ENCODE data around the gene GNPDA2.

Gene GNPDA2

DNA sequence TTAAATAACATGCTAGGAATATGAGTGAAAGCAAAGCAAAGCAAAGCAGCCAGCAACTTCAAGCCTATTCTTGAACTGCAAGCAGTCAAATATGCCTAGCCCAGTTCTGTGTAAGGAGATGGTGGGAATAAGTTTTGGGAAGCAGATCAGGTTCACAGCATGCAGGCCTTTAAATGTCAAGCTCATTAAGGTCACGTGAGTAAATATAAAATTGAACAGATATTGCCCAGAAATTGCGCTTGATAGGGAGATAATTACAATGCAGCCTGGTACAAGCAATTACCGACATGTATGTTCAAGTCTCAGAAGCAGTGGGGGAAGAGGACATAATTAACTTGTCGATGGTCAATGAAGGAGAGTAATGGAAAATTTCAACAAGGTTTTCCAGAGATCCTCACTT is 6.0 kb downstream of the GNPDA2 start:
- Histone ChIP-seq H4K8ac (ENCODE audit: low read depth, low read length) (no peak overlapping the region), H2BK15ac (ENCODE audit: low read length) (no peak overlapping the region), H2BK120ac (ENCODE audit: low read depth, low read length) (no peak overlapping the region), H2BK12ac (ENCODE audit: low read length) (no peak overlapping the region), H2AK5ac (ENCODE audit: low read depth, low read length) (no peak overlapping the region), H3K14ac (ENCODE audit: low read length) (no peak overlapping the region), H3K18ac (ENCODE audit: low read length) (no peak overlapping the region), H3K23ac (ENCODE audit: low read depth, low read length, poor library complexity) (no peak overlapping the region), H4K91ac (ENCODE audit: low read depth, low read length, poor library complexity) (no peak overlapping the region), H3K79me1 (ENCODE audit: low read depth, low read length) (no peaks in the 10 kb centered on the region), H3K4me3 (ENCODE audit: low read length in 2 of 2) (no peak overlapping the region), H3K4ac (ENCODE audit: low read length) (no peak overlapping the region), H3K4me2 (ENCODE audit: insufficient read depth, low read length, poor library complexity, severe bottlenecking) (no peak overlapping the region), H2BK5ac (ENCODE audit: low read length) (no peak overlapping the region), H3K27ac (replicated peaks; ENCODE audit: low read length) (no peak overlapping the region), H3K9me3 (replicated peaks in 1 of 2; ENCODE audit: control insufficient read depth in 2 of 2, insufficient read depth in 1 of 2, low read depth in 1 of 2, low read length in 2 of 2) (no peaks in the 10 kb centered on the region), H2AFZ (ENCODE audit: low read length) (no peak overlapping the region), H3K36me3 (replicated peaks in 1 of 2; ENCODE audit: control insufficient read depth in 2 of 2, insufficient read depth in 2 of 2, low read length in 2 of 2) (peaks cover 0 to 7% of the 10 kb centered on the region in 2 donors), H3K9ac (ENCODE audit: low read depth, low read length, poor library complexity) (no peak overlapping the region), H3K27me3 (ENCODE audit: control insufficient read depth in 3 of 3, insufficient read depth in 3 of 3, low read depth in 1 of 3, low read length in 3 of 3) (no peaks in the 10 kb centered on the region), H3K4me1 (ENCODE audit: control insufficient read depth in 2 of 2, insufficient read depth in 1 of 2, low read depth in 1 of 2, low read length in 2 of 2) (peaks cover 5 to 6% of the 10 kb centered on the region in 2 donors)
- no peak for DNase-seq (ENCODE audit: low spot score)
- WGBS, 2 donors (ENCODE audit: extremely low coverage in 2 of 2, insufficient read length in 2 of 2, insufficient replicate concordance in 1 of 2) = no CpG with 5 or more reads among the region's 4 CpGs

DNA sequence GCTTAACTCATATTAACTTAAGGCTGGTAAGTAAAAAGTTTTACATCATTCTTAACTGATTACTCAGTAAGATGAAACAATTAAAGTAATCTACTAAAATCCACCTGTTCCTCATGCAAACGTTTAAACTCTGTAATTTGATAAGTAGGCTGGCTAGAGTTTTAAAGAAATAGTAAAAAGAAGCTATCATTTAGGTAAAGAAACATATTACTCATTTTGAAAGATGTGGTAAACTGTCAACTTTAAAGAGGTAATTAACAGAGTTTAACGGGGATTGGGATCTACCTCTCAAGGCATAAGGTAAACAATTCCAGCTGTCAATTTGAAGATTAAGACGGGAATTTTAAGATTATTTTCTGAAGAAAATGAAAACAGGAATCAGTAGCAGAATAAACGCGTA is 9.8 kb downstream of the GNPDA2 start:
- H2AFZ ChIP-seq (ENCODE audit: low read length) = no peak overlapping the region
- no CpG with 5 or more reads among the region's 5 CpGs for WGBS, 2 donors (ENCODE audit: extremely low coverage in 2 of 2, insufficient read length in 2 of 2, insufficient replicate concordance in 1 of 2)
- no peak overlapping the region for H2BK120ac ChIP-seq (ENCODE audit: low read depth, low read length)
- H3K4ac ChIP-seq (ENCODE audit: low read length) = no peak overlapping the region
- H2BK12ac ChIP-seq (ENCODE audit: low read length) = no peak overlapping the region
- no peak overlapping the region for H3K4me2 ChIP-seq (ENCODE audit: insufficient read depth, low read length, poor library complexity, severe bottlenecking)
- no peaks in the 10 kb centered on the region for H3K27me3 ChIP-seq (ENCODE audit: control insufficient read depth in 3 of 3, insufficient read depth in 3 of 3, low read depth in 1 of 3, low read length in 3 of 3)
- H2AK5ac ChIP-seq (ENCODE audit: low read depth, low read length) = no peak overlapping the region
- H3K18ac ChIP-seq (ENCODE audit: low read length) = no peak overlapping the region
- H4K8ac ChIP-seq (ENCODE audit: low read depth, low read length) = no peak overlapping the region
- H4K91ac ChIP-seq (ENCODE audit: low read depth, low read length, poor library complexity) = no peak overlapping the region
- no peak overlapping the region for H2BK5ac ChIP-seq (ENCODE audit: low read length)
- H3K4me3 ChIP-seq (ENCODE audit: low read length in 2 of 2) = no peak overlapping the region
- H3K14ac ChIP-seq (ENCODE audit: low read length) = no peak overlapping the region
- no peak overlapping the region for H3K9ac ChIP-seq (ENCODE audit: low read depth, low read length, poor library complexity)
- H3K9me3 ChIP-seq (replicated peaks in 1 of 2; ENCODE audit: control insufficient read depth in 2 of 2, insufficient read depth in 1 of 2, low read depth in 1 of 2, low read length in 2 of 2) = no peaks in the 10 kb centered on the region
- no peak for DNase-seq (ENCODE audit: low spot score)
- H3K4me1 ChIP-seq (ENCODE audit: control insufficient read depth in 2 of 2, insufficient read depth in 1 of 2, low read depth in 1 of 2, low read length in 2 of 2) = no peaks in the 10 kb centered on the region
- H2BK15ac ChIP-seq (ENCODE audit: low read length) = no peak overlapping the region
- H3K23ac ChIP-seq (ENCODE audit: low read depth, low read length, poor library complexity) = no peak overlapping the region
- peaks cover 3 to 21% of the 10 kb centered on the region in 2 donors for H3K36me3 ChIP-seq (replicated peaks in 1 of 2; ENCODE audit: control insufficient read depth in 2 of 2, insufficient read depth in 2 of 2, low read length in 2 of 2)
- no peak overlapping the region for H3K27ac ChIP-seq (replicated peaks; ENCODE audit: low read length)
- H3K79me1 ChIP-seq (ENCODE audit: low read depth, low read length) = no peaks in the 10 kb centered on the region

DNA sequence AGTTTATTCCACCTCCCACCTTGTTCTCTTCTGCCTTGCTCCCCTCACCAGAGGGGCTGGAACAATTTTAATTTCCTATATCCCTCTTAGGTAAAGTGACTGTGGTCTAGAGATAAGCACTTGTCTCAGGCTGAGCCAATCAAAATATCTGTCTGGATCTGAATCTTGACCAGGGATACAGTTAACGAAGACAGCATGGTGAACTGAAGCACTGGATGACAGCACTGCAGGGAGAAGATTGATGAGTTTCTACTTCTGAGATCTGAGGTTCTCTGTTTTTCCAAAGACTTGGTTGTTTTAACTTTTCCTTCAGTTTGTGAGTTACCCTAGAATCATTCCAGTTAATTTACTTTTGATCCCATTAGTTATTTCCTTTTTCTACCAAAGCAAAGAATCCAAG is 13.2 kb downstream of the GNPDA2 start:
- Histone ChIP-seq H3K4me2 (ENCODE audit: insufficient read depth, low read length, poor library complexity, severe bottlenecking) (no peak overlapping the region), H4K8ac (ENCODE audit: low read depth, low read length) (no peak overlapping the region), H3K27ac (replicated peaks; ENCODE audit: low read length) (no peak overlapping the region), H3K9ac (ENCODE audit: low read depth, low read length, poor library complexity) (no peak overlapping the region), H3K14ac (ENCODE audit: low read length) (no peak overlapping the region), H4K91ac (ENCODE audit: low read depth, low read length, poor library complexity) (no peak overlapping the region), H3K23ac (ENCODE audit: low read depth, low read length, poor library complexity) (no peak overlapping the region), H3K9me3 (replicated peaks in 1 of 2; ENCODE audit: control insufficient read depth in 2 of 2, insufficient read depth in 1 of 2, low read depth in 1 of 2, low read length in 2 of 2) (no peaks in the 10 kb centered on the region), H3K4me1 (ENCODE audit: control insufficient read depth in 2 of 2, insufficient read depth in 1 of 2, low read depth in 1 of 2, low read length in 2 of 2) (no peaks in the 10 kb centered on the region), H3K4ac (ENCODE audit: low read length) (no peak overlapping the region), H3K18ac (ENCODE audit: low read length) (no peak overlapping the region), H2BK12ac (ENCODE audit: low read length) (no peak overlapping the region), H3K36me3 (replicated peaks in 1 of 2; ENCODE audit: control insufficient read depth in 2 of 2, insufficient read depth in 2 of 2, low read length in 2 of 2) (peaks cover 3 to 37% of the 10 kb centered on the region in 2 donors), H3K4me3 (ENCODE audit: low read length in 2 of 2) (no peak overlapping the region), H3K27me3 (ENCODE audit: control insufficient read depth in 3 of 3, insufficient read depth in 3 of 3, low read depth in 1 of 3, low read length in 3 of 3) (no peaks in the 10 kb centered on the region), H3K79me1 (ENCODE audit: low read depth, low read length) (no peaks in the 10 kb centered on the region), H2BK5ac (ENCODE audit: low read length) (no peak overlapping the region), H2AFZ (ENCODE audit: low read length) (no peak overlapping the region), H2AK5ac (ENCODE audit: low read depth, low read length) (no peak overlapping the region), H2BK120ac (ENCODE audit: low read depth, low read length) (no peak overlapping the region), H2BK15ac (ENCODE audit: low read length) (no peak overlapping the region)
- DNase-seq (ENCODE audit: low spot score) = no peak
- WGBS, 2 donors (ENCODE audit: extremely low coverage in 2 of 2, insufficient read length in 2 of 2, insufficient replicate concordance in 1 of 2) = no CpG with 5 or more reads among the region's 1 CpG

DNA sequence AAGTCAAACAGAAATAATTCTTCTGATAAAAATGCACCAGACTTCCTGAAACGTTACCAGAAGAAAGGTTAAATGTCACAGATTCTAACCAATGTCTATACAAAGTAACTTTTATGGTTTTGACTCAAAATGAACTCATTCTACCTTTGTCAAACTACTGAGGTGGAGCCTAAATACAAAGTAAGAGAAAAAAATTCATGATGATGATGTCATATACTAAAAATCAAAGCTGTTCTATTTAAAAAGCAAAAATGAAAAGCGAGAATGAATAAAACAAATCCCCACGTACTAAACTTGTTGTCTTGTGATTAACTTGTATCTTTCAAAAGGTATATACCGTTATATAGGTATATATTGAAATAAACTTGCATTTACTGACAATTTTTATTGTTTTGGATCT is 21.7 kb downstream of the GNPDA2 start:
- Histone ChIP-seq H3K23ac (ENCODE audit: low read depth, low read length, poor library complexity) (no peak overlapping the region), H3K79me1 (ENCODE audit: low read depth, low read length) (no peaks in the 10 kb centered on the region), H3K4ac (ENCODE audit: low read length) (no peak overlapping the region), H4K91ac (ENCODE audit: low read depth, low read length, poor library complexity) (no peak overlapping the region), H3K14ac (ENCODE audit: low read length) (no peak overlapping the region), H3K9me3 (replicated peaks in 1 of 2; ENCODE audit: control insufficient read depth in 2 of 2, insufficient read depth in 1 of 2, low read depth in 1 of 2, low read length in 2 of 2) (no peaks in the 10 kb centered on the region), H2BK5ac (ENCODE audit: low read length) (no peak overlapping the region), H2BK120ac (ENCODE audit: low read depth, low read length) (no peak overlapping the region), H3K4me3 (ENCODE audit: low read length in 2 of 2) (no peak overlapping the region), H3K36me3 (replicated peaks in 1 of 2; ENCODE audit: control insufficient read depth in 2 of 2, insufficient read depth in 2 of 2, low read length in 2 of 2) (peaks cover 2 to 94% of the 10 kb centered on the region in 2 donors), H2AFZ (ENCODE audit: low read length) (no peak overlapping the region), H3K27me3 (ENCODE audit: control insufficient read depth in 3 of 3, insufficient read depth in 3 of 3, low read depth in 1 of 3, low read length in 3 of 3) (no peaks in the 10 kb centered on the region), H3K4me2 (ENCODE audit: insufficient read depth, low read length, poor library complexity, severe bottlenecking) (no peak overlapping the region), H2BK12ac (ENCODE audit: low read length) (no peak overlapping the region), H3K4me1 (ENCODE audit: control insufficient read depth in 2 of 2, insufficient read depth in 1 of 2, low read depth in 1 of 2, low read length in 2 of 2) (no peaks in the 10 kb centered on the region), H3K27ac (replicated peaks; ENCODE audit: low read length) (no peak overlapping the region), H2AK5ac (ENCODE audit: low read depth, low read length) (no peak overlapping the region), H3K9ac (ENCODE audit: low read depth, low read length, poor library complexity) (no peak overlapping the region), H3K18ac (ENCODE audit: low read length) (no peak overlapping the region), H2BK15ac (ENCODE audit: low read length) (no peak overlapping the region), H4K8ac (ENCODE audit: low read depth, low read length) (no peak overlapping the region)
- no CpG with 5 or more reads among the region's 4 CpGs for WGBS, 2 donors (ENCODE audit: extremely low coverage in 2 of 2, insufficient read length in 2 of 2, insufficient replicate concordance in 1 of 2)
- no peak for DNase-seq (ENCODE audit: low spot score)
